Hypothalamus (tissue), 51 donors: Measurements from ENCODE around the gene KAT5.
"Not testable (repeated sequence)": the region's sequence is repeated elsewhere in the genome, so short reads cannot be mapped to it uniquely, and the experiment has no call there.

Experiments
- DNase-seq, 51 donors: peaks; one replicate each; lab custom pipeline; 2025; lab: John Stamatoyannopoulos, UW

Gene KAT5

GRCh38 chr11:65711785-65712632, at the start of gene KAT5:
Gene KAT5, plus strand, starts transcription at chr11:65712252. Its CDS starts 16 bp downstream, at chr11:65712268.
- DNase-seq, result peak; percentile 86 to 100 (median 98)

DNA sequence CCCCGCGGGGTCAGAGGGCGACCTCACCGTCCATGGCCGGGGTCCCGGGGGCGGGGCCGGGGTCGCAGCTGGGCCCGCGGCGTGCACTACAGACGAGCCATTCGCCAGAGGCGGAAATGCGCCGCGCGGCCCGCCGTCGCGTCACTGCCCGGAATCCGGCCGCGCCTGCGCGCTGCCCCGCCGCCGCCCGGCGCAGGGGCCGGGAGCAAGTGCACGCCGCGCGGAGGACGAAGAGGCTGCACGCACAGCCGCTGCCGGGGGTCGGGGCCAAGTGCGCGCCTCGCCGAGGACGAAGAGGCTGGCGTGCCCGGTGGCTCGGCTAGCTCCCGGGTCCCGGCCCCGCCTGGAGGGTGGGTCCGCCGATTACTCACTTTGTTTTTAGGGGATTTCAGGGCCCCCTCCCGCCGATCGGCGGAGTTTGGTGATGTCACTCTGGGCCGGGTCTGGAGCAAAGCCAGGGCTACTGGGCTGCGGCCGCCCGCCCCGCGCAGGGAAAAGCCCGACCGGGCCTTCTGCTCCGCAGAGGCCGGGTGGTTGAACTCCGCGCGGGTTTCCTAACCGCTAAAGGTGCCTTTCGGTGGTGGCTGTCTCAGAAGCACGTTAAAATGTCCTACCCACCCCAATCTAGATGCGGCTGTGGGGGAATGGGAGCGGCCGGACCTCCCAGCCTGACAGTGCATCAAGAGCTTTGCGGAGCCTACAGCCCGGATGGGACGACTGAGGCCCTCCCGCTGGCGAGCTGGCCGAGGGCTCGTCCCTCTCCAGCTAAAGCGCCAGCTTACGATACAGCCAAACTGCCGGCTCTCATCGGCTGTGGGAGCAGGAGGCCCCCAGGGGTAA, 49.0 kb upstream of the KAT5 start, which contains the start of gene RELA:
Gene RELA (minus strand): TSS at position 118 of the 840 bp plus-strand sequence. CDS start 84 bp downstream, at position 34.
- peak; percentile 56 to 99 (median 93) for DNase-seq

DNA sequence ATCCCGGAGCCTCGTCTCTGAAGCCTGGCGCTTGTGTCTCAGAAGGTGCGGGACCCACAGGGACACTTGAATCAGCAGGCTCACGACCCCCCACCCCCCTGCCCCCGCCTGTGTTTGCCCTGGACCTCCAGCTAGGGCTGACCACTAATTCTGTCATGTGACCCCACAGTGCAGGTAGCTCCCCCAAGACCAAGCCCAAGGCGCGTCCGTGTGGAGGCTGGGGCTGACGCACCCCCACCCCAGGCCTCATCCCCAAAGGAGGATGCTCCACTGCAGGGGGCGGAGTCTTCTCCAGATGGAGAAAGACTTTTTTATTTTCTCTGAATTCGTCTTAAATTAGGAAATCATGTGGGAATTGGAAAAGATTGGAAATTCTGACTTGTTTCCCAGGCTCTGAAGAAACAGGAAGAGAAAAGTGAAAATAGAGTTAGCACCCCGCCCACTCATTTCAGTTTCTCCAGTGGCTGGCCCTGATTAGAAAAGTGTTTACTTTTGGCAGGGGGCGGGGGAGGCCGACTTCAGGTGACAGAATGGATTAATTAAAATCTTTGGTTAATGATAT, 48.3 kb upstream of the KAT5 start:
- peak in 35 of 51 donors; percentile 17 to 88 (median 62) for DNase-seq

DNA sequence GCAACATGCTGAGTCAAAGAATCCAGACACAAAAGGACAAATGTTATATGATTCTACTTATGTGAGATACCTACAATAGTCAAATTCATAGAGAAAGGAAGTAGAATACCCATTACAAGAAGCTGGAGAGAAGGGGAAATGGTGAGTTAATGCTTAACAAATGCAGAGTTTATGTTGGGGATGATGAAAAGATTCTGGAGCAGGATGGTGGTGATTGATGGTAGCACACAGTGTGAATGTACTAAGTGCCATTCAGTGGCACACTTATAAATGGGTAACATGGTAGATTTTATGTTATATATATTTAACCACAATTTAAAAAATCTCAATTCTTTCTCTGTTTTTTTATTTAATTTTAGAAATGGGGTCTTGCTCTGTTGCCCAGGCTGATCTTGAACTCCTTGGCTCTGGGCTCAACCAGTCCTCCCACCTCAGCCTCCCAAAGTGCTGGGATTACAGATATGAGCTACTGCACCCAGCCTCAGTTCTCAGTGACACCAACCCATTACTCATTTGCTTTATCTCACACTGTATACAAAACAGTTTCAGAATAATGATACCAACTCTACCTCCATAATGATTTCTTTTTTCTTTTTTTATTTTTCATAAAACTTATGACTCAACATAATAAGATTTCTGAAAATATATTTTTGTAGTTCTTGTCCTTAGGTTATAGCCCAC, 39.7 kb upstream of the KAT5 start:
- DNase-seq, result no peak

DNA sequence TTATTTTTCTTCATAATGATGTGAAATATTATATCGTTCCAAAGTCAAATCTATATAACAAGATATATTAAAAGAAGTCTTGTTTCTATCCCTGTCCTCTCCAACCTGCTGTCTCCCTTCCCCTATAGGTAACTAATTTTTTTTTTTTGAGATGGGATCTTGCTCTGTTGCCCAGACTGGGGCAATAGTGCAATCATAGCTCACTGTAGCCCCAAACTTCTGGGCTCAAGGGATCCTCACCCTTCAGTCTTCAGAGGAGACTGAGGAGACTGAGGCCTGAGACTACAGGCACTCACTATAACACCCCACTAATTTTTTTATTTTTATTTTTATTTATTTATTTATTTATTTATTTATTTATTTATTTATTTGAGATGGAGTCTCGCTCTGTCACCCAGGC, 39.1 kb upstream of the KAT5 start:
- no peak for DNase-seq

DNA sequence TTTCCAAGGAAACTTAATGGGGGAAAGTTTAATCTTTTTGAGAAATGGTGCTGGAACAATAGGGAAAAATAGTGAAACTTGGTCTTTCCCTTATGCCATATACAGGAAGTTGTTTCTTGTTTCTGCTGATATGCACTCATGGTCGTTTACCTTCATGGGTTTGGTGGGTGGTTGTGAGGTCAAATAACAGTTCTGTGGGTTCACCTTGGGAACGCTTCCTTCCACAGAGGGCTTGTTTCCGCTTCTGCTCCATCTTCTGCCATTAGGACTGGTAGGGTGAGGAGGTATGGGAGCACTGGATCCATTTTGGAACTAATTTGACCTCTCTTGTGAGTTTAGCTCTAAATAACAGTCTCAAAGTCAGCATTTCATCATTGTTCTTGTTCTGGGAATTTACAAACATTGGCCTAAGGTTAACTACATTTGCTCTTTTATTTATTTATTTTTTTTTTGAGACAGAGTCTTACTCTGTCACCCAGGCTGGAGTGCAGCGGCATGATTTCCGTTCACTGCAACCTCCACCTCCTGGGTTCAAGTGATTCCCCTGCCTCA, 31.8 kb upstream of the KAT5 start:
- no peak for DNase-seq

- DNase-seq, result not testable (repeated sequence)
Measured at GRCh38 chr11:65683480-65683879, 28.6 kb upstream of the KAT5 start.

DNA sequence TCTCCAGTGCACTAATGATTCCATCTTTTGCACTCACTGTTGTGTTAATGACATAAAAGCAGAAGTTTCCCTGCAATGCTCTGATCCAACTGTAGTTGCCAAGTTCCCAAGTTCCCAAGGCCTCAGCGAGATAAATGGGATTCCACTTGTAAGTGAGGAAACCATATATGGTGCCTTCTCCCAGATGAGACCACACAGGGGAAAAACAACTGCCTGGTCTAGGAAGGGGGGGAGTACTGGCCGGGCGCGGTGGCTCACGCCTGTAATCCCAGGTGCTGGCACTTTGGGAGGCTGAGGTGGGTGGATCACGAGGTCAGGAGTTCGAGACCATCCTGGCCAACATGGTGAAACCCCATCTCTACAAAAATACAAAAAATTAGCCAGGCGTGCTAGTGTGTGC, 26.1 kb upstream of the KAT5 start:
- no peak for DNase-seq

- not testable (repeated sequence) for DNase-seq
Measured at GRCh38 chr11:65691847-65692246, 20.2 kb upstream of the KAT5 start.

DNA sequence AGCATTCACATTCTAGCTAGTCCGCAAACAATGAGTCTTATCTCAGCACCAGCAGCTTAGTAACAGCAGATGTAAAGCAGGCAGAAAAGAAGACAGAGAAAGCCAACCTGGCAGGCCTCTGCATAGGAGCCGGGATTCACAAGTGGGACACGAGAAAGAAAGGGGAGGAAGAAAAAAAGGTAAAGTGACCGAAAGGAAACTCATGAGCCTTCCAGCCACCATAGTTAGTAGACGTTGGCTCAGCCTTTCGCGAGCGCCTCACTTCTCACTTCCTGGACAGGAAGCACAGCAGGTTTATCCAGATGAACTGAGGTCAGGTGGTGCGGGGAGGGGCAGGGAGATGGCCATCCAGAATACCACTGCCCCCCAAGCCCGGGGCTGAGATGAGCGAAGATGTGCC, 19.7 kb upstream of the KAT5 start:
- no peak for DNase-seq

- peak in 23 of 51 donors; percentile 15 to 78 (median 42) for DNase-seq
Measured at GRCh38 chr11:65695459-65696241, 16.4 kb upstream of the KAT5 start.

DNA sequence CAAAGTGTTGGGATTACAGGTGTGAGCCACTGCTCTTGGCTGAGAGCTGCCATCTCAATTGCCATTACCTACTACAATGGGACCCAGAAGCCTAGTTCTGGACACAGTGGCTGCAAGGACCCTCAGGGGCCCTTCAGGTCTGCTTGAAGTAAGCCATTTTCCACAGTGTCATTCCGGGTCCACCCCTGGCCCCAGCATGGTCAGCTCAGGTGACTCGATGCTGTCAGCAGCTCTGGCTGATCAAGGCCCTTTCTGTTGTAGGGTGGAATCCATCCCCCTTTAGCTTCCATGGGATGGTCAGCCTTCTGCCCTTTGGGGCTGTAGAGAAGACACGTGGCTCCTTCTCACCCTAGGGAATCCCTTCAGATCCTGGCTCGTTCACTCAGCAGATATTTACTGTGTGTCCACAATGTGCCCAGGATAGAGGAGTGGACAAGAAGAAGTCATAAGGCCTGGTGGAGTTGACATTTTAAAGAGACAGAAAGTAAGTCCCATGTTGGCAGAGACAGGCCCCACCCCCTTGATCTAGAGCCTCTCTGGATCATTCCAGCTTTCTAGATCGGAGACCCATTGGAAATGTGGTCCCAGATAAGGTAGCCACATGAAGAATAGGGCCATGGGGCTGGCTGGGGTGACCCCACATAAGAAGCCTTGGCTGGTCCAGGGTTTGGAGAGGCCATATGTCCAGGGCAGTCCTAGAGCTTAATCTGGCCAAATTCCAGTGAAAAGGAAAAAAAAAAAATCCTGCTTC, 15.1 kb upstream of the KAT5 start:
- DNase-seq, result no peak

DNA sequence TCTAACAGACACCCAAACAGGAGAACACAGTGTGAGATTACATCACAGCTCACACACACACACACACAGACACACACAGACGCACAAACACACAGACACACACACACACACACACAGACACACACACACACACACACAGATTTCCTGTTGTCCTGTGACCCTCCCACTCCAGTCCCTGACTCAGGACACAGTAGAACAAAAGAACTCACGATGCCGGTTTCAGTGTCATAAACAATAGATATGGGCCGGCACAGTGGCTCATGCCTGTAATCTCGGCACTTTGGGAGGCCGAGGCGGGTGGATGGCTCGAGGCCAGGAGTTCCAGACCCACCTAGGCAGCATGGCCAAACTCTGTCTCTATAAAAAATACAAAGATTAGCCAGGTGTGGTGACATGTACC, 13.8 kb upstream of the KAT5 start:
- DNase-seq, result peak in 1 of 51 donors; percentile 18

GRCh38 chr11:65699306-65699705, 12.7 kb upstream of the KAT5 start:
- peak in 3 of 51 donors; percentile 4 to 17 (median 8) for DNase-seq

GRCh38 chr11:65700399-65700798, 11.7 kb upstream of the KAT5 start:
- DNase-seq, result no peak

- no peak for DNase-seq
Measured at GRCh38 chr11:65701686-65702085, 10.4 kb upstream of the KAT5 start.

DNA sequence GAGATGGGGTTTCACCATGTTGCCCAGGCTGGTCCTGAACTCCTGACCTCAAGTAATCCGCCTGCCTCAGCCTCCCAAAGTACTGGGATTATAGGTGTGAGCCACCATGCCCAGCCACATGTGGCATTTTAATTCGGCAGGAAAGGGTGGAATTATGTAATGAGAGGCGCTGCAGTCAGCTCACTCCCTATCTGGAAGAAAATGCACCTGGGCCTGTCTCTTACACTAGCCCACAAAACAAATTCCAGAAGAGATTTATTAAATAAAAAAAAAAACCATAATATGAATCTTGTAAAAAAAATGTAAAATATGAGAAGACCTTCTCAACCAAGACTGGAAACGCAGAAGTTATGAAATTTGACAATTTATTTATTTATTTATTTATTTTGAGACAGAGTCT, 8.2 kb upstream of the KAT5 start:
- DNase-seq, result no peak

- peak in 33 of 51 donors; percentile 8 to 83 (median 47) for DNase-seq
Measured at GRCh38 chr11:65706303-65706763, 5.7 kb upstream of the KAT5 start.
